NCI-H510A treated with DMSO at 0.1 percent for 48 hours (cell line): ENCODE data around the gene C19orf44.
"Not testable (repeated sequence)": the region's sequence is repeated elsewhere in the genome, so short reads cannot be mapped to it uniquely, and the experiment has no call there.

Experiments used
- DNase-seq: peaks from one replicate; lab custom pipeline; 2025; lab: John Stamatoyannopoulos, UW

The C19orf44 gene

GRCh38 chr19:16467581-16467980, 28.6 kb upstream of the C19orf44 start:
- DNase-seq, result no peak

DNA sequence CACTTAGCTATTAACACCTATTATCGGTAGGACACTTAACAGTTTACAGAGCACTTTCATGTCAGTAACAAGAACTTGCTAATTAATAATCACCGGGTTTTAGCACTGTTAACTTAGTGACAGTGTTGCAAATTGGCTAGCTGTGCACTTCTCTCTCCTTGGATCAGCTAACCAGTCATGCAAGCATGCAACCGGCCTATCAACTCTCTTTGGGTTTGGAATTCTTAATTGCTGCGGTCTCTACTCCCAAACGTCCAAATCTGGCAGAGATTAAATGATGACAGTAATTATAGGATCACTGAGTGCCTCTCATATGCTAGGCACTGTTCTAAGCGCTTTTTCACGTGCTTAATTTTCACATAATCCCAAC, 25.7 kb upstream of the C19orf44 start:
- no peak for DNase-seq

GRCh38 chr19:16470911-16471811, 25.0 kb upstream of the C19orf44 start:
- DNase-seq, result no peak

DNA sequence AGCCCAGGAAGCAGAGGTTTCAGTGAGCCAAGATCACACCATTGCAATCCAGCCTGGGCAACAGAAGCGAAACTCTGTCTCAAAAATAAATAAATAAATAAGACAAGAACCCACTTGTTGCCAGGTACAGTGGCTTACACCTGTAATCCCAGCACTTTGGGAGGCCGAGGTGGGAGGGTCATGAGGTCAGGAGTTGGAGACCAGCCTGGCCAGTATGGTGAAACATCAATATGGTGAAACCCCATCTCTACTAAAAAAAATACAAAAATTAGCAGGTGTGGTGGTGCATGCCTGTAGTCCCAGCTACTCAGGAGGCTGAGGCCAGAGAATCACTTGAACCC, 23.7 kb upstream of the C19orf44 start:
- DNase-seq, result not testable (repeated sequence)

DNA sequence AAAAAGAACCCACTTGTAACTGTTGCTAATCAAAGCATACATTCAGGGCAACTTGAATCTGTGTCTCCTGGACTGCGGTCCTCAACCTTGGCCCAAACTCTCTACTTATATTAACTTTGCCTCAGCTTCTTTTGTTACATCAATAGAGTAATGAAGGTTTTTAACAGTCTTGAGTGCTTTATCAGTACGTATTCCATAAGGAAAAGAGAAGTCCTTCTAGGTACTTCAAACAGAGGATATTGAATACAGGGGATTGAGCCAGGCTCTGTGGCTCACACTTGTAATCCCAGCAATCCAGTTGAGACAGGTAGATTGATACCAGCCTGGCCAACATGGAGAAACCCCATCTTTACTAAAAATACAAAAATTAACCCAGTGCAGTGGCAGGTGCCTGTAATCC, 23.2 kb upstream of the C19orf44 start:
- no peak for DNase-seq

DNA sequence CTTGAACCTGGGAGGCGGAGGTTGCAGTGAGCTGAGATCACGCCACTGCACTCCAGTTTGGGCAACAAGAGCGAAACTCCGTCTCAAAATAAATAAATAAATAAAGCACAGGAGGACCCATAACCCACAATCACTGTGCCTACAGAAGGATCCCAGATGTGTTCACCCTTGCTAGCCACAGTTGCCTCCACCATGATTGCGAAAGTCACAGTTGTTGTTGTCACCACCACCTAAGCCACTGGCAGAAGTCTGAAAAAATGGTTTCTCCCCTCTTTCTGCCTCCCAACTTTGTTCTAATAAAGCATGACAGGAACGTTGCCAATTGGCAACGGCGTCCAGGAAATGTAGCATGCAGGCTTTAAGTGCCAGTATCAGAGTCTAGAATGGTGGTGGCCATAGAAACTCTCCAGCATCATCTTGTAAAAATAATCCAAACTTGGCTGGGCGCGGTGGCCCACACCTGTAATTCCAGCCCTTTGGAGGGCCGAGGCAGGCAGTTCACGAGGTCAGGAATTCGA, 22.3 kb upstream of the C19orf44 start:
- no peak for DNase-seq

GRCh38 chr19:16476401-16476800, 19.8 kb upstream of the C19orf44 start:
- DNase-seq, result no peak

GRCh38 chr19:16477311-16477710, 18.9 kb upstream of the C19orf44 start:
- DNase-seq, result no peak

- no peak for DNase-seq
These were observed 13.4 kb upstream of the C19orf44 start for GRCh38 chr19:16482745-16483144.

DNA sequence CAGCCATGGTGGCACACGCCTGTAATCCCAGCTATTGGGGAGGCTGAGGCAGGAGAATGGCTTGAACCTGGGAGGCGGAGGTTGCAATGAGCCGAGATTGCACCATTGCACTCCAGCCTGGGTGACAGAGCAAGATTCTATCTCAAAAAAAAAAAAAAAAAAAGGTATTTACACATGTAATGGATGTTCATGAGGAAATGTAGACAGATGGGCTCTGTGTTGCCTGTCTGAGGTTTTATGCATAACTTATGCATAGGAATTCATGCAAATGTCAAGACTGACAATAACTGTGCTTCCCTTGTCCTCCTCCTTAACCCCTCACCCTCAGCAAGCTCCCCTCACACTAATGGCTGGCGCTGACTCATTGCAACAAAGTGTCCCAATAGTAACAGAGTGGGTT, 9.7 kb upstream of the C19orf44 start:
- DNase-seq, result not testable (repeated sequence)

DNA sequence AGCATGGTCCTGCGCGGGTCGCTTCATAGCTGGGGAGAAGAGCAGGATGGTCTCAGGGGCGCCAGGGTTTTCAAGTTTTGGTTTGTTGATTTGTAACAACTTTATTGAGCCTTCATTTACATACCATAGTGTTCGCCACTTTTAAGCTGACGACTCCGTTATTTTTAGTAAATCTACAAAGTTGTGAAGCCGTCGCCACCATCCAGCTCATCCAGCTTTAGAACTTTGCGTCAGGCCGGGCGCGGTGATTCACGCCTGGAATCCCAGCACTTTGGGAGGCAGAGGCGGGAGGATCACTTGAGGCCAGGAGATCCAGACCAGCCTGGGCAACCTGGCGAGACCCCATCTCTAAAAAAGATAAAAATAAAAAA, 404 bp downstream of the C19orf44 start:
- DNase-seq, result no peak

GRCh38 chr19:16497042-16497441, 848 bp downstream of the C19orf44 start:
- DNase-seq, result no peak

- DNase-seq, result no peak
These were observed 1.6 kb downstream of the C19orf44 start for GRCh38 chr19:16497837-16498236.

DNA sequence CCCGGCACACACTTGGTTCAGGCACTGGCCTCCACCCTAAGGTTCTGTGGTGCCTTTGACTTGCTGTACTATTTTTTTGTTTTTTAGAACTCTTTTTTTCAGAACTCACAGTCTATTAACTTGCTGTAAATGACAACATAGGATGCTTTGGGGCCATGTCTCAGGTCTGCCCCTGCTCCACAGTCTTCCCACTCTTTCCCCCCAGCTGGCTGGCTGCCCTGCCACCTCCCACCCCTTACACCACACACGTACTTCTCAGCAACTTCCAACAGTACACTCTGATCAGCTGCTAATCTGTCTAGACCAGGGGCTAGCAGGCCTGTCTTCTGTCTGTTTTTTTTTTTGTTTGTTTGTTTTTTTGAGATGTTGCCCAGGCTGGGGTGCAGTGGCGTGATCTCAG, 8.1 kb downstream of the C19orf44 start:
- DNase-seq, result no peak

DNA sequence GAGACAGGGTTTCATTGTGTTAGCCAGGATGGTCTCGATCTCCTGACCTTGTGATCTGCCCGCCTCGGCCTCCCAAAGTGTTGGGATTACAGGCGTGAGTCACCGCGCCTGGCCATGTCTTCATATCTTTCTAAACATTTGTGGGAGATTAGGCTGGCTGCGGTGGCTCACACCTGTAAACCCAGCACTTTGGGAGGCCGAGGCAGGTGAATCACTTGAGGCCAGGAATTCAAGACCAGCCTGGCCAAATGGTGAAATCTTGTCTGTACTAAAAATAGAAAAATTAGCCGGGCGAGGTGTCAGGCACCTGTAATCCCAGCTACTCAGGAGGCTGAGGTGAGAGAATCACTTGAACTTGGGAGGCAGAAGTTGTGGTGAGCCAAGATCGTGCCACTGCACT, 10.0 kb downstream of the C19orf44 start:
- DNase-seq, result not testable (repeated sequence)

- no peak for DNase-seq
These were observed 10.8 kb downstream of the C19orf44 start for GRCh38 chr19:16506961-16507360.

DNA sequence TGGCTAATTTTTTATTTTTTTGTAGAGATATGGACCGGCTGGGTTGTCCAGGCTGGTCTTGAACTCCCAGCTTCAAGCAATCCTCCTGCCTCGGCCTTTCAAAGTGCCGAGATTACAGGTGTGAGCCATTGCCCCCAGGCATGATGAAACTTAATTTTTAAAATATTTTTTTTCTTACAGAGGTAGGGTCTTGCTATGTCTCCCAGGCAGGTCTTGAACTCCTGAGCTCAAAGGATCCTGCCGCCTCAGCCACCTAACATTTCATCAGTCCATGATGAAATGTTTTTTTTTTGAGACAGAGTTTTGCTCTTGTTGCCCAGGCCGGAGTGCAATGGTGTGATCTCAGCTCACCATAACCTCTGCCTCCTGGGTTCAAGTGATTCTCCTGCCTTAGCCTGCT, 12.4 kb downstream of the C19orf44 start:
- DNase-seq, result no peak

- DNase-seq, result no peak
These were observed 13.2 kb downstream of the C19orf44 start for GRCh38 chr19:16509141-16510061.

DNA sequence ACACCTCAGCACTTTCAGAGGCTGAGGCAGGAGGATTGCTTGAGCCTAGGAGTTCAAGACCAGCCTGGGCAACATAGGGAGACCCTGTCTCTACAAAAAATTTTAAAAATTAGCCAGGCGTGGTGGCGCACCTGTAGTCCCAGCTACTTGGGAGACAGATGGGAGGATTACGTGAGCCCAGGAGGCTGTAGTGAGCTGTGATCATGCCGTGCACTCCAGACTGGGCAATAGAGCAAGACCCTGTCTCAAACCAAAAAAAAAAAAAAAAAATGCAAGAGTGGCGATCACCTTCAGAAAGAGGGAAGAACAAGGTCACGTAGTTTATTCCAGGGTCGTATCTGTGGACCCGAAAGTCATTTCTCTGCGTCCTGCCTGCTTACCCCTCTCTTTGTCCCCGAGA, 16.4 kb downstream of the C19orf44 start:
- DNase-seq, result not testable (repeated sequence)

- DNase-seq, result no peak
These were observed 18.3 kb downstream of the C19orf44 start for GRCh38 chr19:16514383-16515019.

GRCh38 chr19:16516381-16516780, 20.2 kb downstream of the C19orf44 start:
- no peak for DNase-seq

DNA sequence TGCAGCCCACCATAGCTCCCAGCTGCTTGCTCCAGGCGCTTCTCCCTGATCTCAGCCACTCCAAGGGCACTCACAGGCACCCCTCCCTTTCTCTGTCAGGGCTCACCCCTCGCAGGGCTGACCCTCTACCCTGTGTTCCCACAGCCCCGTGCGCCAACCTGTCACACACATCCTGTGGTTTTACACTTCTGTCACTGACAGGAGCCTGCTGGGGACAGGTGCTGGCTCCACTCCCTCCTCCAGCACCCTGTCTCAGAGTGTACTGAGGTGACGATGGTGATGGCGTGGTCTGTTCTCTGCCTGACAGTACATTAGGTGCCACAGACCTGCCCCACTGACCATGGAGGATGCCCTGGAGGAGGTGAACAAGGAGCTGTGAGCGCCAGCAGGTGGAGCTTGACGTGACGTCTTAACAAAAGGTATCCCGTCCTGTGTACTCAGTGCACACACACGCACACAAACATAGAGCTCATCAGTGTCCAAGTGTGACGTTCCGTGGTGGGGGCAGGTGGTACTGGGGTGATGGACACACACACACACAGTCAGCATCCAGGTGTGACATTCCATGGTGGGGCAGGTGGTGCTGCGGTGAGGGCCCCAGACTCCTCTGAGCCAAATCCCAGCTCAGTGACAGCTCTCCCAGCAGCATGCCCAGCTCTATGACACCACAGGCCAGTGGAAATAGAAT, 20.9 kb downstream of the C19orf44 start:
- no peak for DNase-seq
